Sciatic nerve (tissue), 2 donors: ENCODE results near the gene CXCL17. TPM values are rescaled to one million over a fixed set of nuclear protein-coding genes. Genes with fewer than 3 reads are reported as not detected.

Experiments used
- ATAC-seq: fragments of 200-7000 bp; cut with Tn5 transposase; one replicate; pipeline ENCODE4 v1.9.1; 2020; ENCODE audit warnings: mild to moderate bottlenecking, moderate library complexity
- DNase-seq: peaks from one replicate; pipeline ENCODE4 v3.0.0-alpha.2; 2020; ENCODE audit warnings: low spot score
- intact Hi-C: fragments of 100-400 bp; cut with DNase I; formaldehyde crosslinking; loops from one replicate; pipeline ENCODE4 v1.14.2; 2022
- total RNA-seq: library from RNA; stranded (reverse); fragmentation: NEBNext Ultra II Directional; extraction: Animal tissue kit (Norgen Biotek cat#: 25700); gene quantifications from one replicate; pipeline ENCODE4 v1.2.1, GENCODE V29; 2021
- donor health status: DM: no; HTN: no; CAD: no.
- donor health status: DM: no; HTN: no; CAD: no.

CXCL17 gene
- total RNA-seq, 1 donor from 2014 or later = 0.31 TPM

DNA sequence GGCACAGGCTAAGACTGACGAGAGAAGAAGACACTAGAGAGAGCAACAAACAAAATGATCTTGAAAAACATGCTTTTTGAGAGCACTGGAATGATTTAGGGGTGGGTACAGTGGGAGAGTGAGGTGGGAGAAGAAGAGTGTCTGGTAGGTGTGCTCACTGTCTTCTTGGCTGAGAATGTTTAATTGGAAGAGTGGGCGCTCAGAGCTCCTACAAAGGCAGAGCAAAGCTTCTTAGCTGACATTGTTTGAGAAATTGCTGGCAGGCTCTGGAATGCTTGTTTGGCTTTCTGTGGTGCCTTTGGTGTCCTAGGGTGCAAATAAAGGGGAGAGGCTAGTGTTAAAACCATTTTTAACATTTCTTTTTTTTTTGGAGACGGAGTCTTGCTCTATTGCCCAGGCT, 14.1 kb downstream of the CXCL17 start:
- ATAC-seq = no peak
- intact Hi-C loops = no loop called here
- no peak for DNase-seq

DNA sequence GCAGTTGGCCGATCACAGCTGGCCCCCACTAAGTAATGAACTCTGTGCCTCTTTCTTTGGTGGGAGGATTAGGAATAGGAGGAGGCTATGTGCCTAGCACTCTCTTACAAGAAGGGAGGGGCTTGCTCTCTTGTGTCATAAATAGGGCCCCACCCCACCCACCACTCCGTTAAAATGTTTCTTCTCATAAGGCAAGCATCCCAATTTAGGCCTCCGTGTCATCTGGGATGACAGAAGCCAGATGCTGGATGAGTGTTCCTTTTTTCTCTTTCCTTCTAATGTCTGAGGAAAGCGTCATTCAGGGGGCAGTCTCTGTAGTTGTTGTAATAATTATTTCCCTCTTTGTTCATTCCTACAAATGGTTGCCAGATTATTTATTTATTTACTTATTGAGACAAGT, 15.4 kb downstream of the CXCL17 start, which contains the start of gene LIPE:
LIPE (minus strand) TSS at position 76 of the 400 bp plus-strand sequence. CDS start 239 bp downstream, outside the sequence.
- ATAC-seq (no peak), DNase-seq (no peak)
- intact Hi-C loops = no loop called here

DNA sequence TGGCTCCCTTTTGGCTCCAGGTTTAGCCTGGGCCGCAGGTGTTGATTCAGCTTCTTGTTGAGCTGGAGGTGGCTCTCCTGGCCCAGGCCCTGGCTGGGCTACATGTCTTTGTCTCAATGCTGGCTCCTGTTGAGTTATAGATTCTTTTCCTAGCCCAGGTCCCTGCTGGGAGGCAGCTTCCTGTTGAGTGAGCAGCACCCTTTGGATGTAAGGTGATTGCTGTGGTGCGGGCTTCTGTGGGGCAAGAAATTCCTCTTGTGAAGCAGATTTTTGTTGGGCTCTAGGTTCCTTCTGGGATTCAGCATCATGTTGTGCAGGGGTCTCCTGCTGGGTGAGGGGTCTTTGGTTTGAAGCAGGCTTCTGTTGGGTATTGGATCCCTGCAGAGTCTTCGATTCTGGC, 16.1 kb downstream of the CXCL17 start:
- intact Hi-C loops = no loop called here
- DNase-seq (no peak), ATAC-seq (no peak)

DNA sequence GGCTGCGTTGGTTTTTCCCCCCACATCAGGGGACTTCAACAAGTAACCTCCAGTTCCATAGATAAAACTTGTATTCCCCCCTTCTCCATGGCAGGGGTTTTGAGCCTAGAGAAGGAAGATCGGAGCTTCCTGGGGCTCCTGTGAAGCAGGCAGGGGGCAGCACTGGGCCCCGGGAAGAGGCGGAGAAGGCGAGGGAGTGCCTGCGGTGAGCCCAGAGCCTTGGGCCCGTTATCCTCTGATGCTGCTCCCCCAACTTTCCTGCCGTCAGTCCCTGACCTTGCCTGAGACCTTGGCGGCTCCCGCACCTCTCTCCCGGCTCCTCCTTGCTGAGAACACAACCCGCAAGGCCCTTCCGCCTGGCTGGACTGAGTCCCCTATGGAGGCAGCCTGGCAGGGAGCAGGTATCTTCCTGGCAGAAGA, 18.0 kb downstream of the CXCL17 start:
- intact Hi-C loops = no loop called here
- DNase-seq (no peak), ATAC-seq (no peak)

DNA sequence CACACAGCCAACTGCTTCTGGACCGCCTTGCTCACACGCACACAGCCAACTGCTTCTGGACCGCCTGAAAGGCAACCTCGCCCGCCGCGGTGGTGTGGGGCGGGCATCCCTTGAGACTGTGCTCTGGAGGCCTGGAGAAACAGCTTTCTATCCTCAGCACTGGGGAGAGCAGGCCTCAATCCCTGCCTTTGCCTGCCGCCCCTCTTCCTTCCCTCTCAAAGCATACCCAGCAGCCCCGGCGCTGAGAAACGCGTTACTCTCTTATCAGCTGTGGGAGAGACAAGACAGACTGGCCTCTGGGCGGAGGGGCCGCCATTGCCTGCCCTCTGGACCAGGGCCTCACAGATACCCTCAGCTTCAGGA, 18.4 kb downstream of the CXCL17 start:
- DNase-seq (no peak), ATAC-seq (no peak)
- intact Hi-C loops = no loop called here

DNA sequence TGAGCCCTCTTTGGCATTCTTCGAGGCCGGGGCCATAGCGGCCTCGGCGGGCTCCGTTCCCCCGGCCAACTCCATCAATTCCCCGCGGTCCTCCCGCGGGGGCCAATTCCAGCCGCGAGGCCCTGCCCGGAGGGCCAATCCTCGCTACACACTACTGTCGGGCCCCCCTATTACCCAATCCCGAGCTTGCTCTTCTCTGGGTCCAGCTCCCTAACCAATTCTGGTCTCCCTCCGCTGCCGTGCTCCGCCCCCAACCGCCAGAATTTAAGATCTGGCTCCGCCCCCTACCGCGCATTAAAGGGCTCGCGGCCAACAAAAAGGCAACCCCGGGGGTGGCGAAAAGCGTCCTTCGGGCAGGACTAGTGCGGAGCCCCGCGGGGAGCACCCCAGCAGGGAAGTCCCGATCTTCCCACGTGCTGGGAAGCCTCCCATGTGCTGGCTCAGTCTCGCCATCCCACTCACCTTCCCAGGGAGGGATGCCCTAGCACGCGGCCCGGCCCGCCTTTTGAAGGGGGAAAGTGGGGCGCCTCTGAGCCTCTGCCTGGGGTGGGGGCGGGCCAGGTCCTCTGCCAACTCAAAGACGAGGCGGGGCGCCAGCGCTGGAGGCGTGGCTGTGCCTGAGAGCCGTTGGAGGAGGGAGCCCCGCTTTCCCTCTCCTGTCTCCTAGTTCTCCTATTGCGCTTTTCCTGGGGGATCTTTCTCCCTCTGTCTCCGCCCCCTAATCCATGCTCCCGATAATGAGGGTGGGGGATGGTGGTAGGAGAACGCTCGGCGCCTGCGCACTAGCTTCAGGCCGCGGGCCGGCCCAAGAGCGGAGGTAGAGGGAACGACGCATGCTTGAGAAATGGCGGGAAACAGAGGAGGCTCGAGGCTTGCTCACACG, 19.0 kb downstream of the CXCL17 start:
- peak; percentile 93 for DNase-seq
- intact Hi-C loops = no loop called here
- peak; percentile 96 for ATAC-seq

DNA sequence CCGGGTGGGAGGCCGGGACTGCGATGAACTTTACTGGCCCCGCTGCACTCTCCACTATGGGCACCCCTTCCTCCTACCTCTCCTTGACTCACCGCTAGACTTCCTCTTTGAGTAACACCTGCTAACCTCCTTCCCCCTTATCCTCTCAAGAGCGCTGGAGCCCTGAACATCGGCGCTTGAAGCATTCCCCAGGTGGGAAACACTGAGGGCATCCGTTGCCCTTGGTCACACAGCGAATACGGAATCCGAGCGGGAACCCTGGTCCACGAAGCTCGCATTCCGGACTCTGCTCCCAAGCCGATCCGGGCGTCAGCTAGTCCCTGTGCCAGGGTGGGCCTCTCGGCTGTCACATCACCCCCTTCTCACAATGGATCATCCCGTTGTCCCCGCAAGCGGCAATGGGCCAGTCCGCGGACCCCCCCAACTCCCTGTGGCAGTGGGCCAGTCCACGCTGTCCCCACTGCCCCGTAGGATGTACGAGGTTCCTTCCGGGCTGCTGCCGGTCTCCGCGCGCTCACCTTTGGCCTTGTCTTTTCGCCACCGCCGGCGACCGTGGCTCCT, 19.8 kb downstream of the CXCL17 start:
- ATAC-seq (peak; percentile 46), DNase-seq (peak; percentile 70)
- intact Hi-C loops = no loop called here

DNA sequence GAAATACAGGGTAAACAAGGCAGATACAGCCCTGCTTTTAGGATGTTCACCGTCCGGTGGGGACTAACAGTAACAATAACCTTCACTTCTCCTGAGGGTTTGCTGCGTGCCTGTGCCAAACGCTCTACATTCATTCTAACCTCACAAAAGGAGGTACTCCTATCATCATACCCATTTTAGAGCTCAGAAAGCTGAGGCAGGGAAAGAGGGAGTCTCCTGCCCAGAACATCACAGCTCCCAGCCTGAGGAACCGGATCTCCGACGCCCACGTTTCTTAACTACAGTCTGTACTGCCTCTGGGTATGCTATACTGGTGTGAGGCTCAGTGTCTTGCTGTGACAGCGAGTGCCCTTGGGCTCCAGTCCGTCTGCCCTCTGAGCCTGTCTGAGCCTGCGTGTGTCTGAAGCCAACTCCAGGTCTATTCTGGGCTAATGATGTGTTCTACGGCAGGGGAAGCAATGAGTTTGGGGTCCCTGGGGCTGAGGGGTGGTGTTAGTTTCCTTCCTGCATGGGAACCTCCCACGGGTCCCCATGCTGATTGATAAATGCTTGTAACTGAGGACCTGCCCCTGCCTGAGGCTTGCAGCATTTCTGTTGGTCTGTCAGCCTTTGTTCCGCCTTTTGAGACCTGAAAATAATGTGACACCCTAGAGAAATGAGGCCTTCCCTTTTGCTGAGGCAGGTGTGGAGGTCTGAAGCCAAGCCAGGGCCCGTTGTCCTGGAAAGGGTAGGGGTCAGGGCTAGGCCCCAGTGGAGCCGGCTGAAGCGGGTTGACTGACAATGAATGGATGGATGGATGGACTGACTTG, 20.4 kb downstream of the CXCL17 start:
- intact Hi-C loops = no loop called here
- DNase-seq (no peak), ATAC-seq (no peak)

DNA sequence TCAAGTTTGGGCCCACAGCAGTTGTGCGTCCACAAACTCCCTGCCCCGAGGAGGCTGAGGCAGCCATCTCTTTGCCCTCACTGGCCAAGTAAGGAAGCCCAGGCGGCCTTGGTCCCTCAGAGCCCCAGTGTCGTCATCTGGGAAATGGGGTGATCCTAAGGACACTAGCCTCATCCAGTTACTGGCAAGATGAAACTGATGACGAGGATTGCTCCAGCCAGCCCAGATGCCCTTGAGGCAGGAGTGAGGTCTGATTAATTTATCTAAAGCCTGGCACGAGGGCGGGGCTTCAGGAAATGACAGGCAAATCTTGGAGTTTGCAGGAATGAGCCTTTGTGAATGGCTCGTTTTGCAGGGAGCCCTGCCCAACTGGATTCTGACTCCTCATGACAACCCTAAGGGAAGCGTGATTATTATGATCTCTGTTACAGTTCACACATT, 21.1 kb downstream of the CXCL17 start:
- DNase-seq (no peak), ATAC-seq (no peak)
- intact Hi-C loops = no loop called here

DNA sequence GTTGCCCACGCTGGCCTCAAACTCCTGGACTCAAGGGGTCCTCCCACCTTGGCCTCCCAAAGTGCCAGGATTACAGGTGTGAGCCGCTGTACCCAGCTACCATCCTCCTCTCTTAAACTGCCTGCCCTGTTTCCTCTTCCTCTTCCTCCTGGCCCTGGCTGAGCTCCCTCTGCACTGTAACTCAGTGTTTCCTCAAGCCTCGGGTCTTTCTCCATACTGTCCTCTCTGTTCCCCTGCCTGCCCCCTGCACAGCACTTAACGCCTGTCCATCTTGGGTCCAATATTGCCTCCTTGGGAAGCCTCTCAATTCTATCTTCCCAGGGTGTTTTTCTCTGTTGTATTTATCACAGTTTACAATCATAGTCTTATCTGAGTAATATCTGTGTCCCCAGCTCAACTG, 21.6 kb downstream of the CXCL17 start:
- ATAC-seq = no peak
- DNase-seq = no peak
- intact Hi-C loops = no loop called here

DNA sequence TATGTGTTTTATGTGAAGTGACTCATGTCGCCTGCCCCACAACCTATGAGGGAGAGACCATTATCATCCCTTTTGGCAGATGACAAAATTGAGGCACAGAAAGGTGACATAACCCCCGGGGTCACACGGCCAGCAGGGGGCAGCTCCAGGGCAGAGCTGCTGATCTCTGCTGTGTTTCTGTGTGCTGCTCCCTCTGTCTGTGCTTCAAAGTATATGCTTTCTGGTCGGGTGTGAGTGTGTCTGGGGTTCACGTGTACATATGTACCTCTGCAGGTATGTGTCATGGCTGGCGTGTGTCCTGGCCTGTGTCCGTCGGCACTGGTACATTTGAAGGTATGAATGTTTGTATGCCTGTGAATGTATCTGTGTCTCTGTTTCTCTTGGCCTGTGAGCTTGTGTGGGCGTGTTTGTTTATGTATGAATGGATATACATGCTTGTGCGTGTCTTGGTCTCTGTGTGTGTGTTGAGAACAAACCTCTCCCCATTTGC, 22.6 kb downstream of the CXCL17 start:
- ATAC-seq (no peak), DNase-seq (no peak)
- intact Hi-C loops = no loop called here

DNA sequence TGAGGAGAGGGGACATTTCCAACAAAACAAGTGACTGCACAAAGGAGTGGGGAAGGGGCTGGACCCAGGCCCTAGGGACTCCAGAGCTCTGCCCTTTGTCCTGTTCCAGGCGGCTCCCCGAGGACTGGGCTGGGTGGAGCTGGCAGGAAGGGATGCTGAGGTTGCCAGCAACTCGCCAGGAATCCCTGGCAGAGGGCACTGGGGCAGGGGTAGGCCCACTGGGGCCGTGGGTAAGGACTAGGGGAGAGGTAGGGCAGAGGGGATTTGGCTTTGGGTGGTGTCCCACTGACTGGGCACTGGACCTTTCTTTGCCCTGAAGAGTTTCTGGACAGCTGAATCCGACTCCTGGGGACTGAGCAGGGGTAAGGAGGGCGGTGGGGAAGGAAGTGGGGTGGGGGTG, 23.4 kb downstream of the CXCL17 start:
- ATAC-seq (no peak), DNase-seq (no peak)
- intact Hi-C loops = no loop called here

DNA sequence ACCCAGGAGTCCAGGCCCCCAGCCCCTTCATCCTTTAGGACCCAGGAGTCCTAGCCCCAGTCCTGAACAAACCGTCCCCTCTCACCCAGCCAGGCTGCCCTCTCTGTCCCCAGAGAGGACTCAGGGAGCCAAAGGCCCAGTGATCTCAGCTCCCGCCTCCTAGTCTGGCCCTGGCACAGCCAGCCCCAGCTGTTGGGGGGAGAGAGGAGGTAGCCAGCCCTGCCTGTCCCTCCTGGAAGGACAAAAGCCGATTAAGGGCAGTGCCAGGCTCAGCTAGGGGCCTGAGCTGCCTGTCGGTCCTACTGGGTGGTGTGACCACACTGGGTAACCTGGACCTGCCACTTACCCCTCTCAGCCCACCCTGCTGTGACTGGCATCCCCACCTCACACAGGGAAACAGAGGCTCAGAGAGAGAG, 30.1 kb downstream of the CXCL17 start:
- ATAC-seq (peak; percentile 43), DNase-seq (no peak)
- intact Hi-C loops = no loop called here

DNA sequence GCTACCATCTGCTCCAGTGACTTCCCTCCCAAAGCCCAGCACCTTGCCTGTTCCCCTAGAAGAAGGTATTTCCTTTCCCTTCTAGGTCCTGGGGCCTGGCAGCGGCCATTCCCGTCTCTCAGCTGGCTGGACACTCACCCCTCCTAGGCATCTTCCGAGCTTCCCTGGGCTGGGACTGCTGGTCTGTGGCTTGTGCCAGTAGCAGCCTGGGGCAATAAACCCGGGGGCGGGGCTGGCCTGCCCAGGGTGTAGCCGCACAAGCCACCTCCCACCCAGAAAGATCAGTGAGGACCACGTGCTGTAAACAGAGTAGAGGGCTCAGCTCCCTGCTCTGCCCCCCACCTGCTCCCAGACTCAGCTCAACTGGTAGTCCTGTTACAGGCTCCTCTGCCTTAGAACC, 30.5 kb downstream of the CXCL17 start:
- ATAC-seq (peak; percentile 69), DNase-seq (no peak)
- intact Hi-C loops = no loop called here

DNA sequence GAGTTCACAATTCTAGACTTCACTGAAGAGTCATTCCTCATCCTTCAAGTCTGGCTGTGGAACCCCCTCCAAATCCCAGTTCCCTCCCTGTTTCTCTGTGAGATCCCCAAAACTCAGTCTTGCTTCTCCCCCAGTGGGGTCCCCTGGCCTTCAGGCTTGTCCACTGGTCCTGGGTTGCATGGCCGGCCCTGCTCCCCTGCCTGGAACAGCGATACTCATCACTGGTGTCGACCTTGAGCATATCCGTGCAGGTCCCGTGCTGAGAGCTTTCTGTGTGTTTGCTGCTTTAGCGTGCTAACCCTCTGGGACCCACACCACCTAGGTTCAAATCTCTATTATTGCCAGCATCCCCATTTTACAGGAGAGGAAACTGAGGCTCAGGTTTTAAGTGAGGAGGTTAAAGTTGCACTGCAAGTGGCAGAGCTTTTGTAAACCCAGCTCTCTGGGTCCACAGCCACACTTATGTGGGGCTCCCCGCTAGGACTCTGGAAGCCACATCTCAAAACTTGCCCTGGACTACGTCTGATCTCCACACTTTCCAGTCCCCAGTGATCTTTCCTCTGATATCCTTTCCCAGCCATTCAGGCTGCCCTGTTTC, 31.1 kb downstream of the CXCL17 start:
- intact Hi-C loops = no loop called here
- no peak for DNase-seq
- no peak for ATAC-seq

DNA sequence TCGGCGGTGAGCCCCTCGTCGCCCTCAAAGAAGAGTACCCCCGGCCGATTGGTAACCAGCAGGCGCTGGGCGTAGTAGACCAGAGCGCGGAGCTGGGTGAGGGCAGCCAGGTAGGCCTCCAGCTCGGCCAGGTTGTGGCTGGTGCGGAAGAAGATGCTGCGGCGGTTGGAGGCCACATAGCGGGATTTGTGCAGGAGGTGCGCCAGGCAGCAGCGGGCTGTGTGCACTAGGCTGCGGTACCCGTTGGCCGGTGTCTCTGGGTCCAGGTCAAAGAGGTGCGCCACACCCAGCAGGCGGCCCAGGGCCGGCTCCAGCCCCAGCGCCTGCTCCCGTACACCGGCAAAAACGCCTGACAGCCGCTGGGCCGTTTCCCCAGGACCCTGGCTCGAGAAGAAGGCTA, 32.4 kb downstream of the CXCL17 start:
- intact Hi-C loops = no loop called here
- ATAC-seq = no peak
- no peak for DNase-seq

DNA sequence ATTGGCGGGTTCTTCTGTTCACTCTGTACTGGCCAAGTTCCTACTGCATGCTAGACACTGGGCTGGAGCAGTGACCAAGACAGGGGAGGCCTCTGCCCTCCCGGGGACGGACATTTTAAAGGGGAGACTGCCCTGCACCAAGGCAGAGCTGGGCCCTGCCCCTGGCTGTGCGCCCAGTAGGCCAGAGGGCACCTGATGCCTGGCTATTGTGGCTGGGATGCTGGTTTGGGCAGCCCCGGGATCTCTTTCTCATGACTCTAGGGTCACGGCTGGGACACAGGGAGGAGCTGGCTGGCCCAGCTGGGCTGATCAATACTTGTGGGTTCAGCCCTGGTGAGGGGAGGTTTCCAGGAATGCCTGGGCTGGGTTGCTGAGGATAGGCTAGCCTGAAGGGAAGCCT, 33.3 kb downstream of the CXCL17 start:
- DNase-seq (no peak), ATAC-seq (peak; percentile 8)
- intact Hi-C loops = no loop called here

DNA sequence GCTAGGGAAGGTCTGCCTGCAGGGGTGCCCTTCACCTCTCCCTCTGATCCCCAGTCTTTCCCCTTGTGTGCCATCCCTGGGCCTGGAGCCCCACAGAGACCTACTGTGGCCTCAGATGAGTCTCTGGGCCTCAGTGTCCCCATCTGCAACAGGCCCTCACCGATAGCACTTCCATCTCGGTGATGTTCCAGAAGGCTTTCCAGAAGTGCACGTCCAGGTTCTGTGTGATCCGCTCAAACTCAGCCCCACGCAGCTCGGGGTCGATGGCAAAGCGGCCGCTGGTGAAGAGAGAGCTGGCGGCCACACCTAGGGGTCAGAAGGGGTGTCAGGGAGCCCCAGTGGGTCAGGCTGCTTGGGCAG, 35.0 kb downstream of the CXCL17 start:
- intact Hi-C loops = no loop called here
- ATAC-seq = no peak
- DNase-seq = no peak

DNA sequence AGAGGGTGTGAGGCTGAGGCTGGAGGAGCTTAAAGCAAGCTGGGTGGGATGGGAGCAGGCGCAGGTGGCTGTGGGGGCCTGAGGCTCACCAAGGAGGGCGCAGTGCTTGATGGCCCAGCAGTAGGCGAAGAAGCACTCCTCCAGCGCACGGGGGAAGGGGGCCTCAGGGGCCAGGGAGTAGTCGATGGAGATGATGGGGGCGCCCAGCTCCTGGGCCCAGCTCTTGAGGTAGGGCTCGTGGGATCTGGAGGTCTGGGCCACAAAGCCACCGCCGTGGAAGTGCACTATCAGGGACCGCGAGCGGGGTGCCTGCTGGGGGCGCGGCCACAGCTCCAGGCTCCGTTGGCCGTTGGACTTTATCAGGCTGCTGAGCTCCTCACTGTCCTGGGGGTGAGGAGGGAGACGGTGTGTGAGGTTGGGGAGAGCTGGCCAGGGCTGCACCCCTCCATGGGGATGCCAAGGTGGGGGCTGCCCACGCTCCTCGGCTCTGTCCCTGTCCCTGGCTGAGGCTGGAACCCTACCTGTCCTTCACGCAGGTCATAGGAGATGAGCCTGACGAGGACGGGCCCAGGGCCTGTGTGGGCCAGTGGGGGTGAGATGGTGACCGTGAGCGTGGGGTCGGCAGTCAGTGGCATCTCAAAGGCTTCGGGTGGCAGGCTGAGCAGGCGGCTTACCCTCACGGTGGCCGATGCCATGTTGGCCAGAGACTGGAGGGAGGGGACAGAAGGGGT, 35.5 kb downstream of the CXCL17 start:
- ATAC-seq (no peak), DNase-seq (no peak)
- intact Hi-C loops = no loop called here
